NB4 (cell line): ENCODE data around the gene SCNN1A.

Experiments
- DNase-seq: peaks from one replicate; pipeline ENCODE4 v3.0.0; 2010; ENCODE audit warnings: low read depth
- H3K4me3 ChIP-seq: one replicate; pipeline ENCODE4 v1.5.1; 2011; ENCODE audit warnings: mild to moderate bottlenecking, low read depth, low read length, moderate library complexity
- MAX ChIP-seq: IDR thresholded peaks from 2 replicates; pipeline ENCODE4 v1.6.1; 2011; ENCODE audit warnings: low read depth, low read length
- MYC ChIP-seq: IDR thresholded peaks from 2 replicates; pipeline ENCODE4 v1.6.1; 2011; ENCODE audit warnings: low read depth, low read length
- POLR2A ChIP-seq: IDR thresholded peaks from 2 replicates; pipeline ENCODE4 v1.6.1; 2011; ENCODE audit warnings: mild to moderate bottlenecking; ENCODE audit not compliant: insufficient read length; ENCODE audit errors: extremely low read depth
- TF ChIP-seq, protein P1 (sequence below): IDR thresholded peaks from one replicate; pipeline ENCODE4 v1.5.1; 2012; ENCODE audit warnings: low read depth, low read length

The SCNN1A gene

DNA sequence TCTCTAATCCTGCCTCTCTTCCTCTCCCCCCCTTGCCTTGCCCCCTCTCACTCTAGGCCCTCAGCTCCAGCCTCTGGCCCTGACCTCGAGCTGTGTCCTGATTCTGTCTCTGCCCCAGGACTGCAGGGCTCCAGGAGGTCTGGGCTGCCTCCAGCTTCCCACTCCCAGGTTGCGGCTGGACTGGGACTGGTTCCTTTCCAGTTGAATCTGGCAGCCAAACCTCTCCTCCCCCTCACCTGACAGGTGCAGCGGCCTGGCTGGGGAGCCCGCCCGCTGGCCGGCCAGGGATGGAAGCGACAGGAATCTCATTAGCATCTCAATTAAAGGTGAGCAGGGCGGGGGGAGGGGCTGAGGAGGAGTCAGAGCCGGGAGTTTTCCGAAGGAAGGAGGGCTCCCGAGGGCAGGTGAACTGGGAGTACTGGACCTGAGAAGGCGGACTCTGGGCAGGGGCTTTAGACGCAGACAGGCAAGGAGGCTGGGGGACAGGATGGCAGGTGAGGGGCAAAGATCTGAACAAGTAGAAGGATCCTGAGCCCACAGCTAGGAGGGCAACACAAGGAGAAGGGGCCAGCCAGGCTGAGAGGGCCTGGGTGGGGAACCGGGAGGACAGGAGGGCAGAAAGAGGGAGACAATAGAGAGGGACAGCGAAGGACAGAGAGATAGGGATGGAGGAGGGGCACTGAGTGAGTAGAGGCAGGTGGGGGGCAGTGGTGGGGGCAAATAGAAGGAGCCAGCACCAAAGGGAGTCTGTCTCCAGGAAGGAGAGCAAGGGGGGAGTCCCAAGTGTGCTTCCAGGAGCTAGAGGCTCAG is at the start of gene SCNN1A:
Gene SCNN1A (minus strand): TSS at position 295 of the 810 bp plus-strand sequence. CDS start 780 bp downstream, outside the sequence.
- no peak for TF ChIP-seq POLR2A
- no peak for TF ChIP-seq MAX
- no peak for TF ChIP-seq MYC
- TF ChIP-seq, protein P1, sequence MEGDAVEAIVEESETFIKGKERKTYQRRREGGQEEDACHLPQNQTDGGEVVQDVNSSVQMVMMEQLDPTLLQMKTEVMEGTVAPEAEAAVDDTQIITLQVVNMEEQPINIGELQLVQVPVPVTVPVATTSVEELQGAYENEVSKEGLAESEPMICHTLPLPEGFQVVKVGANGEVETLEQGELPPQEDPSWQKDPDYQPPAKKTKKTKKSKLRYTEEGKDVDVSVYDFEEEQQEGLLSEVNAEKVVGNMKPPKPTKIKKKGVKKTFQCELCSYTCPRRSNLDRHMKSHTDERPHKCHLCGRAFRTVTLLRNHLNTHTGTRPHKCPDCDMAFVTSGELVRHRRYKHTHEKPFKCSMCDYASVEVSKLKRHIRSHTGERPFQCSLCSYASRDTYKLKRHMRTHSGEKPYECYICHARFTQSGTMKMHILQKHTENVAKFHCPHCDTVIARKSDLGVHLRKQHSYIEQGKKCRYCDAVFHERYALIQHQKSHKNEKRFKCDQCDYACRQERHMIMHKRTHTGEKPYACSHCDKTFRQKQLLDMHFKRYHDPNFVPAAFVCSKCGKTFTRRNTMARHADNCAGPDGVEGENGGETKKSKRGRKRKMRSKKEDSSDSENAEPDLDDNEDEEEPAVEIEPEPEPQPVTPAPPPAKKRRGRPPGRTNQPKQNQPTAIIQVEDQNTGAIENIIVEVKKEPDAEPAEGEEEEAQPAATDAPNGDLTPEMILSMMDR, result no peak
- no peak for DNase-seq
- no peak within 1 kb of the TSS for H3K4me3 ChIP-seq

GRCh38 chr12:6424866-6425265 is 49.5 kb upstream of the SCNN1A start:
- no peak for DNase-seq
- TF ChIP-seq, protein P1, result no peak
- no peak for TF ChIP-seq MAX
- no peak for TF ChIP-seq MYC
- TF ChIP-seq POLR2A, result no peak
- H3K4me3 ChIP-seq, result no peak overlapping the region

DNA sequence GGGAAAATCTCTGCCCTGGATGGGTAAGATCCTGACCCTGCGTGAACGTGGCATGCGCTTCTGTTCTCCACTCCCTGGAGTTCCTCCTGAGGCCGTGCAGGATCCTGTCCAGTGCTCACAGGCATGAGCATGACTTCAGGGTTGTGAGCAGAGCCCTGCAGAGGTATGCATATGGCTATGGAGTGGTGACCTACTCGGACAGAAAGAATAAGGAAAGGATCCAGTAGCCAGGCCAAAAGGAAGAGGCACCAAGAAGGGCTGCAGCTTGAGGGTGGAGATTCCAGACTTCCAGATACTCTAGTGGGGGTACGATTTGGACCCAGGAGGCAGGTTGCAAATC is 48.6 kb upstream of the SCNN1A start:
- DNase-seq, result no peak
- TF ChIP-seq POLR2A (no peak), MYC (no peak), MAX (no peak)
- TF ChIP-seq, protein P1, result no peak
- H3K4me3 ChIP-seq, result no peak overlapping the region

DNA sequence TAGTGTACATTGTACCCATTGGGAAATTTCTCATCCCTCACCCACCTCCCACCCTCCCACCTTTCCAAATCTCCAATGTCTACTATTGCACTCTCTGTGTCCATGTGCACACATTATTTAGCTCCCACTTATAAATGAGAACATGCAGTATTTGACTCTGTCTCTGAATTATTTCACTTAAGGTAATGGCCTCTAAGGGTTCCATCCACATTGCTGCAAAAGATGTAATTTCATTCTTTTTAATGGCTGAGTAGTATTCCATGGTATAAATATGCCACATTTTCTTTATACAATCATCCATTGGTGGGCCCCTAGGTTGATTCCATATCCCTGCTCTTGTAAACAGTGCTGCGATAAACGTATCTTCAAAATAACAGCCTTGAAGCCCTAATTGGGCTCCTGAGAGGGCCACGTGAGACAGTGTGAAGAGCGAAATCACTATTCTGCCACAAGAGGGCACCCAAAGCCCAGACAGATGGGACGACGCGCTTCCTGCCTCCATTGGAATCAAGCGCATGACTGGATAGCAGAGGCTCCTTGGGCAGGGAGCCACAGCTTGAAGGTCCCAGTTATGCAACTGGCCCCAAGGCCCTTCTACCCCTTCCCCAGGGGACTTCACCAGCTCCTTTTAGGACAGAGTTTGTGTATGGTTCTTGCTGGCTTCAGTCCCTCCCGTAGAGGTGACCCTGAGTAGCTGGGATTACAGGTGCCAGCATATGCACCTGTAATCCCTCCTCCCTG is 48.1 kb upstream of the SCNN1A start:
- TF ChIP-seq MYC (peak; percentile 97), MAX (peak; percentile 95), POLR2A (no peak)
- TF ChIP-seq, protein P1, result peak; percentile 77
- no peak overlapping the region for H3K4me3 ChIP-seq
- DNase-seq, result peak; percentile 96

DNA sequence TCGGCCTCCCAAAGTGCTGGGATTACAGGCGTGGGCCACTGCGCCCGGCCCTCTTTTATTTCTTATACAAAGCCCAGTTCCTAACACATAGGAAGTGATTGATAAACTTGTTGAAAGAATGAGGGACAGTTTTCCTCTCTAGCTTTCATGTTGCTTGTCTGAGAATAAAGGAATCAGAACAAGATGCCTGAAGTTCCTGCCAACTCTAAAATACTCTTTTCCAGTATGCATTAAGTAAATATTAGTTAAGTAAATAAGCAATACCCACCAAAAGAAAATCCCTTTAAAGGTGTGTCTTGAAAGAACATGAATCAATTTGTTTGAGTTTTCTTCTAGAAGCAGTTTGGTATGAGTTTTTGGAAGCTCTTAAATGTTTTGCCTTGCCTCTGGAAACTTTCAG is 45.0 kb upstream of the SCNN1A start:
- DNase-seq, result no peak
- TF ChIP-seq, protein P1, result no peak
- no peak for TF ChIP-seq MAX
- no peak for TF ChIP-seq MYC
- no peak for TF ChIP-seq POLR2A
- H3K4me3 ChIP-seq, result no peak overlapping the region
